ENCODE data around the gene ING4. TPM values are rescaled to one million over a fixed set of nuclear protein-coding genes. Genes with fewer than 3 reads are reported as not detected.

Gene ING4
- total RNA-seq, 1 donor from 2014 or later, result 135 TPM

GRCh38 chr12:6632026-6632983 lies 30.6 kb downstream of the ING4 start:
- Histone ChIP-seq H3K79me2 (ENCODE audit: low read depth) (no peaks in the 10 kb centered on the region), H4K20me1 (ENCODE audit: low read depth) (no peaks in the 10 kb centered on the region), H2AFZ (replicated peaks) (peak overlapping the region; percentile 93), H3K4me3 (no peak overlapping the region), H3K9me3 (ENCODE audit: low read depth) (no peaks in the 10 kb centered on the region), H3K27ac (peak overlapping the region; percentile 83), H3K9ac (no peak overlapping the region), H3F3A (ENCODE audit: low read depth) (peaks cover 27% of the 10 kb centered on the region), H3K4me1 (peaks cover 37% of the 10 kb centered on the region), H3K27me3 (no peaks in the 10 kb centered on the region), H3K4me2 (peak overlapping the region; percentile 46), H3K36me3 (no peaks in the 10 kb centered on the region)
- H3K4me3 Mint-ChIP-seq, result no peak overlapping the region
- H3K27me3 Mint-ChIP-seq (ENCODE audit: insufficient read depth, low read depth), result peaks cover 14% of the 10 kb centered on the region
- H3K4me1 Mint-ChIP-seq, result peaks cover 34% of the 10 kb centered on the region
- peak; percentile 61 for DNase-seq (ENCODE audit: low spot score)
- peak overlapping the region; percentile 96 for H3K27ac Mint-ChIP-seq
- no peaks in the 10 kb centered on the region for H3K9me3 Mint-ChIP-seq
- H3K36me3 Mint-ChIP-seq, result no peaks in the 10 kb centered on the region
- no peak for TF ChIP-seq EZH2phosphoT487 (IDR thresholded peaks at IDR 0.05)
- TF ChIP-seq, protein P1, sequence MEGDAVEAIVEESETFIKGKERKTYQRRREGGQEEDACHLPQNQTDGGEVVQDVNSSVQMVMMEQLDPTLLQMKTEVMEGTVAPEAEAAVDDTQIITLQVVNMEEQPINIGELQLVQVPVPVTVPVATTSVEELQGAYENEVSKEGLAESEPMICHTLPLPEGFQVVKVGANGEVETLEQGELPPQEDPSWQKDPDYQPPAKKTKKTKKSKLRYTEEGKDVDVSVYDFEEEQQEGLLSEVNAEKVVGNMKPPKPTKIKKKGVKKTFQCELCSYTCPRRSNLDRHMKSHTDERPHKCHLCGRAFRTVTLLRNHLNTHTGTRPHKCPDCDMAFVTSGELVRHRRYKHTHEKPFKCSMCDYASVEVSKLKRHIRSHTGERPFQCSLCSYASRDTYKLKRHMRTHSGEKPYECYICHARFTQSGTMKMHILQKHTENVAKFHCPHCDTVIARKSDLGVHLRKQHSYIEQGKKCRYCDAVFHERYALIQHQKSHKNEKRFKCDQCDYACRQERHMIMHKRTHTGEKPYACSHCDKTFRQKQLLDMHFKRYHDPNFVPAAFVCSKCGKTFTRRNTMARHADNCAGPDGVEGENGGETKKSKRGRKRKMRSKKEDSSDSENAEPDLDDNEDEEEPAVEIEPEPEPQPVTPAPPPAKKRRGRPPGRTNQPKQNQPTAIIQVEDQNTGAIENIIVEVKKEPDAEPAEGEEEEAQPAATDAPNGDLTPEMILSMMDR (IDR thresholded peaks at IDR 0.05), result no peak
- TF ChIP-seq EZH2 (IDR thresholded peaks at IDR 0.05), result no peak

DNA sequence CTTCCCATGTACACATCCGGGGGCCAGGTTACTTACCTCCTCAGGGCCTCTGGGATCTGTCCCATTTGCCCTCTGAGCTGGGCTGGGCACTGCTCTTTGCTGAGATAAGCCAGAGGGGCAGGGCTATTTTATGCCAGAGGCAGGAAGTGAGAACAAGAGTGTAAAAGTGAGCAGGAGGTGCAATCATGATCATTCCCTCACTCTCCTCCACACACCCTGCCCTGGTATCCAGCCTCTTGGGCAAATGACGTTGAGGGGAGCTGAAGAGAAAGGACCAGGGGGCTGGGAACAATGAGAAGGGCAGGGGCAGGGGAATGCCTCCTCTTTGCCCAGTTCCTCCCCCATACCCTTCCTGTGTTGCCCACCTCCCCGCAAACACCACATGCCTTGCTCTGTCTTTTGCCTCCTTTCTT lies 31.4 kb downstream of the ING4 start:
- Histone ChIP-seq H3K27ac (peak overlapping the region; percentile 83), H3K4me3 (no peak overlapping the region), H4K20me1 (ENCODE audit: low read depth) (no peaks in the 10 kb centered on the region), H3K4me2 (no peak overlapping the region), H3K4me1 (peaks cover 38% of the 10 kb centered on the region), H3F3A (ENCODE audit: low read depth) (peaks cover 27% of the 10 kb centered on the region), H3K9ac (no peak overlapping the region), H3K27me3 (no peaks in the 10 kb centered on the region), H3K36me3 (no peaks in the 10 kb centered on the region), H3K9me3 (ENCODE audit: low read depth) (no peaks in the 10 kb centered on the region), H2AFZ (replicated peaks) (peak overlapping the region; percentile 93), H3K79me2 (ENCODE audit: low read depth) (no peaks in the 10 kb centered on the region)
- Mint-ChIP-seq H3K4me1 (peaks cover 34% of the 10 kb centered on the region), H3K9me3 (no peaks in the 10 kb centered on the region), H3K27ac (peak overlapping the region; percentile 51), H3K27me3 (ENCODE audit: insufficient read depth, low read depth) (peaks cover 14% of the 10 kb centered on the region), H3K4me3 (no peak overlapping the region), H3K36me3 (no peaks in the 10 kb centered on the region)
- no peak for DNase-seq (ENCODE audit: low spot score)
- TF ChIP-seq, protein P1 (IDR thresholded peaks at IDR 0.05), result no peak
- TF ChIP-seq EZH2phosphoT487 (IDR thresholded peaks at IDR 0.05) (no peak), EZH2 (IDR thresholded peaks at IDR 0.05) (no peak)

- H3K4me2 ChIP-seq, result no peak overlapping the region
- no peak overlapping the region for H3K4me3 Mint-ChIP-seq
- peaks cover 12% of the 10 kb centered on the region for H3K27me3 Mint-ChIP-seq (ENCODE audit: insufficient read depth, low read depth)
- H3K4me1 ChIP-seq, result peaks cover 34% of the 10 kb centered on the region
- H3K4me1 Mint-ChIP-seq, result peaks cover 31% of the 10 kb centered on the region
- no peak overlapping the region for H3K27ac ChIP-seq
- peak overlapping the region; percentile 7 for H3K27ac Mint-ChIP-seq
- H3K27me3 ChIP-seq, result no peaks in the 10 kb centered on the region
- H4K20me1 ChIP-seq (ENCODE audit: low read depth), result no peaks in the 10 kb centered on the region
- no peak overlapping the region for H2AFZ ChIP-seq (replicated peaks)
- no peaks in the 10 kb centered on the region for H3K9me3 Mint-ChIP-seq
- no peak for TF ChIP-seq EZH2phosphoT487 (IDR thresholded peaks at IDR 0.05)
- TF ChIP-seq, protein P1 (IDR thresholded peaks at IDR 0.05), result no peak
- TF ChIP-seq EZH2 (IDR thresholded peaks at IDR 0.05), result no peak
- H3F3A ChIP-seq (ENCODE audit: low read depth), result peaks cover 27% of the 10 kb centered on the region
- no peaks in the 10 kb centered on the region for H3K36me3 ChIP-seq
- DNase-seq (ENCODE audit: low spot score), result no peak
- no peaks in the 10 kb centered on the region for H3K36me3 Mint-ChIP-seq
- no peak overlapping the region for H3K4me3 ChIP-seq
- no peak overlapping the region for H3K9ac ChIP-seq
- H3K9me3 ChIP-seq (ENCODE audit: low read depth), result no peaks in the 10 kb centered on the region
- no peaks in the 10 kb centered on the region for H3K79me2 ChIP-seq (ENCODE audit: low read depth)
Measured at GRCh38 chr12:6630736-6631135, 32.2 kb downstream of the ING4 start.

All from neural progenitor cell (in vitro differentiated cells).